Measurements from ENCODE around the gene NKX1-2.

DNA sequence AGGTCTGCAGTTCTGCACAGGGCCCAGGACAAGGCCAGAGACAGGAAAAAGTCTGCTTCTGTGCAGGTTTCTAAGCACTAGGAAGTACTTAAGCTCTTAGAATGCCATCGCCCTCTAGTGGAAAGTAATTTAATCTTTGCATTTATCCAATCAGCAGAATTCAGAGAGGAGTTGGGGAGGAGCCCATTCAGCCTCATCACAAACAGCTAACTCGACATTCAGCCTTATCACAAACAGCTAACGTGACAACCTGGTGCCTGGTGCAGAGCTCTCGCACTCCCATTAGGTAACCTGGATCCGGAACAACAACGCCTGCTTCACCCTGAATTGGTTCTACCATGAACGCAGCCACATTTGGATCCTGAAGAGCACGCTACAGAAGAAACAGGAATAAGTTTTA lies 46.3 kb downstream of the NKX1-2 start:
- TF ChIP-seq, protein P1, sequence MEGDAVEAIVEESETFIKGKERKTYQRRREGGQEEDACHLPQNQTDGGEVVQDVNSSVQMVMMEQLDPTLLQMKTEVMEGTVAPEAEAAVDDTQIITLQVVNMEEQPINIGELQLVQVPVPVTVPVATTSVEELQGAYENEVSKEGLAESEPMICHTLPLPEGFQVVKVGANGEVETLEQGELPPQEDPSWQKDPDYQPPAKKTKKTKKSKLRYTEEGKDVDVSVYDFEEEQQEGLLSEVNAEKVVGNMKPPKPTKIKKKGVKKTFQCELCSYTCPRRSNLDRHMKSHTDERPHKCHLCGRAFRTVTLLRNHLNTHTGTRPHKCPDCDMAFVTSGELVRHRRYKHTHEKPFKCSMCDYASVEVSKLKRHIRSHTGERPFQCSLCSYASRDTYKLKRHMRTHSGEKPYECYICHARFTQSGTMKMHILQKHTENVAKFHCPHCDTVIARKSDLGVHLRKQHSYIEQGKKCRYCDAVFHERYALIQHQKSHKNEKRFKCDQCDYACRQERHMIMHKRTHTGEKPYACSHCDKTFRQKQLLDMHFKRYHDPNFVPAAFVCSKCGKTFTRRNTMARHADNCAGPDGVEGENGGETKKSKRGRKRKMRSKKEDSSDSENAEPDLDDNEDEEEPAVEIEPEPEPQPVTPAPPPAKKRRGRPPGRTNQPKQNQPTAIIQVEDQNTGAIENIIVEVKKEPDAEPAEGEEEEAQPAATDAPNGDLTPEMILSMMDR (IDR thresholded peaks at IDR 0.05) = peak; percentile 81
- TF ChIP-seq ZFX (IDR thresholded peaks at IDR 0.05; ENCODE audit: borderline replicate concordance) = no peak
